Activated T-cell treated with anti-CD3 and anti-CD28 coated beads for 4 hours (primary cell): ENCODE results near the gene ASB2.

Experiments
- DNase-seq: peaks from one replicate; pipeline ENCODE4 v3.0.0-alpha.2; 2020

The ASB2 gene

DNA sequence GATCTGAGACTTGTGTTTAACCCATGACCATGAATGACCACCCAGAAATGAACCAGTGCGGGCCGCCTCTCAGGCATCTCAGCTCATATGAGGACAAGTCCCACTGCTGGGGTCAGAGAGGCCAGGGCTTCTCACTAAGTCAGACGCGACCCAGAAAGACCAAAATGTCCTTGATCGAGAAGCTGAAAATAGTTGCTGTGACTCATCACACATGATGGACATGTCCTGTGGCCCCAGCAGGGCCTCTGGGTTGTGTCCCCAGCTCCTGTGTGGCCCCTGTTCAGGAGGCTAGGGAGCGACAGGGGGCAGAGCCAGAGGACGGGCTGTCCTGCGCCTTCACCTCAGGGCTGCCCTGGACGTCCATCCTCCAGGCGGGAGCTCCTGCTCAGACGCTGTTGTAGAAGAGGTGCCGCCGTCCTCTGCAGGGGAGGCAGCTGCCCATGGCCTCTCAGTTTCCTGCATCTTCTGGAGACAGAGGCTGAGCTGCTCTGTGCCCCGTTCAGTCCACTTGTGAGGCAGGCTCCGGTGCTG lies 78.2 kb downstream of the ASB2 start:
- no peak for DNase-seq

DNA sequence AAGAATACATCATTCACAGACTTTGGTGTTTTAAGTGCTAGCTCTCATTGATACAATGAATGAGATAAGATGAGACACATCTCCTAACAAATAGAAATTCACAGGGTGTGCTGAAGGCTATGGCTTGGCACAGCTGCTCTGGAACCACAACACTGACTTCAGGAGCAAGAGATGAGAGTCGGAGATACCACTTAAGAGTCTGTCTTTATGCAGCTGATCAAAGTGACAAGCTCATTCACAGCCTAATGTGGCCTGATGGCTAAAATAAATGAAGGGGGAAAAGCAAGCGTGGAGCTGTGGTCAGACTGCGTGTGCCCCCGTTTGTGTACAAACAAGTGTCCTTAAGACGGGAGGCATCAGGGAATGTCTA lies 78.9 kb downstream of the ASB2 start:
- DNase-seq, result no peak

DNA sequence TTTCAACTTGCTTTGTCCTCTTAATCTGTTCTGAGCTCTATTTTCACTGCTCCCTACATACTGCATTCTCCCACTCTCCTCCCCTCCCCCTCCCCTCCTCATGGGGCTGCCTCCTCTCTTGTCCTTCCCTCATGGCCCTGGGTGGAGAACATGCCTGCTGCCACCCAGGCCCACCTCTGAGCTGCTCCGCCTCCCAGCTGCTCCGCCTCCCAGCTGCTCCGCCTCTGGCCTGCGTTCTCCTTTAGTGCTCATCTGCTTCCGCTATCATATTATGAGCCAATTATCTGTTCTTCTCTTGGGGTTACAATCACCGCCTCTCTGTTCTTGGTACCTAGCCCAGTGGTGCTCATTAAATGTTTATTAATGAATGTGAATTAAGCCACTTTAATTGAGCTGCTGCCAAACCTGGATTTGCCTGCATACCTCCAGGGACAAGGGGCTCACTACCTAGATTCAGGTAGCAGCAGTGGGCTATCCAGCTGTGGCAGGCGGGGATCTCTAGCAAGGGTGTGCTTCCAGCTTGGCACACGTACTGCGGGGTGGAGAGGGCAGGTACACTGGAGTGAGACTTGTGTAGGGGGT lies 81.3 kb downstream of the ASB2 start:
- no peak for DNase-seq

DNA sequence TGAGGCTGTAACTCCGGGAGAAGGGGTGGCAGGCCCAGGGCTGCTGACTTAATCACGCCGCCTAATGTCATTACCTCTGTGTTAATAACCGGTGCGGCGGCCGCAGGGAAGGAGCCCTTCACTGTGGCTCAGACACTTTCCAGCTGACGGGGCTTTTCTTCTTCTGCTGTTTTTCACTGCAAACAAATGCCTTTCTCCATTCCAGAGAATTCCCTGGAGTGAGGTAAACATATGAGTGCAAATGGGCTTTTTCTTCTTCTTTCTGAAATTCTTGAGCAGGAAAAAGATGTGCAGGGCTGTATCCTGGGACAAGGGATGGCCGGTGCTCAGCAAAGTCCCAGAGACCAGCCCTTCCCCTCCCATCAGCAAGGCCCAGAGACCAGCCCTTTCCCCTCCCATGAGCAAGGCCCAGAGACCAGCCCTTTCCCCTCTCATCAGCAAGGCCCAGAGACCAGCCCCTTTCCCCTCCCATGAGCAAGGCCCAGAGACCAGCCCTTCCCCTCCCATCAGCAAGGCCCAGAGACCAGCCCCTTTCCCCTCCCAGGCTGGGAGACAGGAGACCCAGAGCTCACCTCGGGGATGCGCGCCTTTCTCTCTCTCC lies 82.6 kb downstream of the ASB2 start:
- no peak for DNase-seq

DNA sequence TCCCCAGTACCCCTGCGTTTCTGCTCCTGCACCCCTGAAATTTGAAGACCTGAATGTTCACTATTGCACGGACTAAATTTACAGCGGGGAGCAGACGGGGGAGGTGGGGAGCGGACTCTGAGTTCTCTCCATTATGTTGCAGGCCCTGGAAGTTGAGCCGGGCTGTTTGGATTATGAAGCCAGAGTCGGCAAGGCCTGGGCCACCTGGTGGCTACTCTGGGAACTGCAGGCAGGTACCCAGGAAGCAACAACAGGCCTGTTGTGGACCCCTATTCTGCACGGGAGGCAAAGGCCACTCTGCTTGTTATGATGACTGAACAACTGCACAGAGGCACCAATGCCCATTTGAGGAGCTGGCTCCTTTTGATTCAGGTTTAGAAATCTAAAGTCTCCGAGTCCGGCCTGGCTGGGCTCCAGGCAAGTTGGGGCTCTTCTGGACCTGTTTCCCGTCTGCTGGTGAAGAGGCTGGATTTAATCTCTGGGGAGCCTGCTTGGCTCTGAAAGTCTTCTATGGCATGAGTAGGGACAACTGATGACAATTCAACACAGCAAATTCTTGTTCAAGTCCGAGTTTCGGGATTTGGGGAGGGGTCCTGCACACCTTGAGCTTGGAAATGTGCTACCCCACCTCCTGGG lies 83.3 kb downstream of the ASB2 start:
- peak; percentile 64 for DNase-seq

DNA sequence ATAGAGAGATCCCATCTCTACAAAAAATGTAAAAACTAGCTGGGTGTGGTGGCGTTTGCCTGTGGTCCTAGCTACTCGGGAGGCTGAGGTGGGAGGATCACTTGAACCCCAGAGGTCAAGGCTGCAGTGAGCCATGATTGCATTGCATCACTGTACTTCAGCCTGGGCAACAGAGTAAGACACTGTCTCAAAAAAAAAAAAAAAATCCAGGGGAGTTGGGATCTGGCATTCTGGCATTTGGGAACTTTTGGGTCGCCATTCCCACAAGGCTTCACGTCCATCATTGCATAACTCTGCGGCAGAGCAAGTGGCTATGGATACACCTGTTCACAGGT lies 83.9 kb downstream of the ASB2 start:
- DNase-seq, result no peak

DNA sequence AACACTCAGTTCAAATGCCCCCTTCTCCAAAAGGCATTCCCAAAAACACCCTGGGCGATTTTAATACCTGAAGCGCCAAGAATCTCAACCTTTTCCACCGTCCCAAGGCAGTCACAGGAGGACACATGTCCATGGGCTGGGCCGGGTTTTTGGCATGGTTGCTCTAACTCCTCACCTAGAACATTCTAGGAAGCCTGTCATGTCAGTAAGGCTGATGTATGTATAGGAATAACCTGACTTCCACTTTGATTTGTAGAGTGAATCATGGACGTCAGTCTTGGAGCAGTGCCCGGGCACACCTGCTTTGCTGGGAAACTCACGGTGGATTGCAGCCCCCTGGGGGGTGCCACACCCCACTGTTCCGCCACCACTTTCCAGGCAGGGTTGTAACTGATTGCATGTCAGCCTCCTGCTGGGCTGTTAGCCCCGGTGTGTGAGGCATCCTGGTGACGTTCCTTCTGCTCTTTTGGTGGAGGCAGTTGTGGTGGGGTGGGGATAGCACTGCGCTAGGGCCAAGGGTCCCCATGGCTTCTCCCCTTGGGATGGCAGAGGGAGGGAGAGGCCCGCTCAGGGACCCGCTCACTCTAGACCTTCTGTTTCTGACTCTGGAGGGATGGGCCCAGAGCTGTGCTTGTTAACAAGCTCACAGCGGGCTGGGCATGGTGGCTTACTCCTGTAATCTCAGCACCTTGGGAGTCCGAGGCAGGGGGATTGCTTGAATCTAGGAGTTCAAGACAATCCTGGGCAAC lies 84.4 kb downstream of the ASB2 start:
- no peak for DNase-seq

DNA sequence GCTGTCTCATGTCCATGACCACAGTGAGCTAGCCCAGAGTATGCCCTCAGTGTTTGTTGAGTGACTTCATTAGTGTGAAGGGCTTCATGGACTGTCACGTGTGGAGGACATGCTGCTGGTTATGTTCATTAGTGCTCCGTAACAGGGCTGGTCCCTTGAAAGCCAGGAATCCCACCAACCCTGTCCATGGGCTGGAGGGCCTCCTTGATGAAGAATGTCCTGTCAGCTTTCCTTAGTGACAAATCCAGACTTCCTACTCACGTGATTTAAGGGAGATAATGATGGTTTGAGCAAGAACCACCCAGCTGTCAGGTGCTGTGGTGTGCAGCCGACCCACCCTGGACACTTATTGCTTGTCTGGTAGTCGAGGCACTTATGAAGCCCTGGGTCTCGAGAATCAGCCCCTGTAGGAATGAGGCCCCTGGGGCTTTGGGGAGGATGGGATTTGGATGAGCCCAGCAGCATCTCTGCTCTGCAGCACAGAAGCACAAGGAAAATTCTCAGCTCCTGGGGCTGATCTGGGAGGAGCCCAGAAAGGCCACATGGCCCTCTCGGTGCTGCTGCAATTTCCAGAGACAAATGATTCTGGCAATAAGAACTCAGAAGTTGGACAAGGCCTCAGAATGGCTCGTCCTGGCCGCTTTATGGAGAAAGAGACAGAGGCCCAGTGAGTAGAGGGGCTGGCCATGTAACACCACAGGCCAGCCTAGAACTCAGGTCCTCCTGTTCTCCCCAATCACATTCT lies 86.5 kb downstream of the ASB2 start:
- no peak for DNase-seq

DNA sequence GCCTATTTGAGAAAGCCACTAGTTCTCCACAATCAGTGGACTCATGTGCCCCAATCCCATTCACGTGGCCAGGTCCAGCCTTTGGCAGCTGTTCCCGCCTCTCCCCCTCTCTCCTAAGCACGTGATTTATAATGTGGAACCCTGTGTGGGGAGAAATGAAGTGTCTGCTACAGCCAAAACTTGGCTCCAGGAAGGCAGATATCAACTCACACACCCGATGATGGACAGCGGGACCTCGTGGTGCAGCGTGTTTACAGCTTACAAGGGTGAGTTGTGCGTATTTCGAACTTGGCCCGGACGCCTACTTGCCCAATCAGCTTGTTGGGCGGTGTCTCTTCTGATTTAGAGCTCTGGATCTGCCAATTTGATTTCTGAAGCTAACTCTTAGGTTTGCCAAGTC lies 87.4 kb downstream of the ASB2 start:
- no peak for DNase-seq

DNA sequence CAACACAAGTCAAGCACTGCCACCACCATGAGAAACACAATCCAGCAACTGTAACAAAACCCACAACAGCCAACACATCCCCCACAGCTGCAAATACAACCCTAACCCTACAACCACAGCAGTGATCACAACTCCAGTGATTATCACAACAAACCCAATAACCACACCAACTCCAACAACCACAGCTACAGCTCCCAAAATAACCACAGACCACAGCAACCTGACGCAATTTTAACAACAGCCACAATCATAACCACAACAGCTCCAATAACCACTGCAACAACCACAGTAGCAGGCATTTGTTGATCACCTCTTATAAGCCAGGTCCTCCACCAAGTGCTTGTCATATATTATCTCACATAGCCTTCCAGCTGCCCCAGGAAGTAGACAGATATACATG lies 91.4 kb downstream of the ASB2 start:
- no peak for DNase-seq
